SK-N-SH (cell line): ENCODE data around the gene RPS26. TPM values are rescaled to one million over a fixed set of nuclear protein-coding genes. Genes with fewer than 3 reads are reported as not detected.

Source experiments
- CTCF ChIA-PET: fragments of 300-600, 350-600 bp; formaldehyde crosslinking; extraction: SDS; loops from one replicate; lab custom pipeline; 2021; lab: Yijun Ruan, JAX
- POLR2A ChIA-PET: fragments of 350-600 bp; sonication (Branson Sonifier 250); formaldehyde crosslinking; extraction: SDS; loops from one replicate; lab custom pipeline; 2020; ENCODE audit warnings: antibody characterized with exemption, inconsistent platforms; lab: Yijun Ruan, JAX
- DNase-seq: peaks from one replicate; pipeline ENCODE4 v3.0.0; 2012
- H2AFZ ChIP-seq: fragments of 200-600 bp; sonication (generic); 2 replicates; pipeline ENCODE4 v1.8.1; 2016; ENCODE audit warnings: antibody characterized with exemption, mild to moderate bottlenecking, low read depth
- H3F3A ChIP-seq: fragments of 200-600 bp; sonication (generic); replicated peaks from 2 replicates; pipeline ENCODE3; 2016; ENCODE audit warnings: antibody characterized with exemption, mild to moderate bottlenecking; ENCODE audit not compliant: insufficient read depth
- H3K27ac ChIP-seq, 2 experiments: fragments of 200-500 bp in 1 of 2; fragments of 200-600 bp in 1 of 2; sonication (Bioruptor generic) in 1 of 2; sonication (generic), shearing (Covaris generic) in 1 of 2; 2 replicates each; pipeline versions ENCODE4 v1.5.1 to v1.6.1; 2014 to 2016; ENCODE audit warnings: low read depth in 2 of 2, inconsistent platforms in 1 of 2, low read length in 1 of 2, mild to moderate bottlenecking in 1 of 2, mixed read lengths in 1 of 2
- H3K27me3 ChIP-seq: fragments of 200-600 bp; sonication (generic), shearing (Covaris generic); 2 replicates; pipeline ENCODE4 v1.6.1; 2016; ENCODE audit warnings: mixed run types; ENCODE audit not compliant: insufficient read depth
- H3K36me3 ChIP-seq, 2 experiments: fragments of 200-500 bp in 1 of 2; fragments of 200-600 bp in 1 of 2; sonication (Bioruptor generic) in 1 of 2; sonication (generic) in 1 of 2; replicated peaks in 1 of 2; 2 replicates each; pipeline versions ENCODE3 to v1.5.1; 2014 to 2016; ENCODE audit warnings: low read length in 1 of 2, mild to moderate bottlenecking in 1 of 2; ENCODE audit not compliant: insufficient read depth in 2 of 2, control insufficient read depth in 1 of 2
- H3K4me1 ChIP-seq, 2 experiments: fragments of 200-500 bp in 1 of 2; fragments of 200-600 bp in 1 of 2; sonication (Bioruptor generic) in 1 of 2; sonication (generic), shearing (Covaris generic) in 1 of 2; 2 replicates each; pipeline versions ENCODE4 v1.5.1 to v1.6.1; 2014 to 2016; ENCODE audit warnings: low read depth in 1 of 2, low read length in 1 of 2, mixed run types in 1 of 2; ENCODE audit not compliant: insufficient read depth in 2 of 2, control insufficient read depth in 1 of 2
- H3K4me2 ChIP-seq: fragments of 200-600 bp; sonication (generic), shearing (Covaris generic); 2 replicates; pipeline ENCODE4 v1.6.1; 2017; ENCODE audit warnings: mixed run types
- H3K4me3 ChIP-seq, 2 experiments: fragments of 200-500 bp in 1 of 2; fragments of 200-600 bp in 1 of 2; sonication (Bioruptor generic) in 1 of 2; sonication (generic), shearing (Covaris generic) in 1 of 2; 2 replicates each; pipeline versions ENCODE4 v1.5.1 to v1.8.1; 2014 to 2016; ENCODE audit warnings: low read depth in 2 of 2, inconsistent platforms in 1 of 2, low read length in 1 of 2, mild to moderate bottlenecking in 1 of 2, mixed read lengths in 1 of 2, moderate library complexity in 1 of 2
- H3K79me2 ChIP-seq: fragments of 200-600 bp; sonication (generic); 2 replicates; pipeline ENCODE4 v1.8.1; 2017; ENCODE audit warnings: mild to moderate bottlenecking; ENCODE audit not compliant: insufficient read depth
- H3K9ac ChIP-seq: fragments of 200-600 bp; sonication (generic); 2 replicates; pipeline ENCODE4 v1.6.1; 2017; ENCODE audit warnings: mixed run types
- H3K9me2 ChIP-seq: fragments of 200-600 bp; sonication (generic); 2 replicates; pipeline ENCODE4 v1.6.1; 2017; ENCODE audit warnings: mixed run types
- H3K9me3 ChIP-seq: fragments of 200-600 bp; sonication (generic); 2 replicates; pipeline ENCODE4 v1.6.1; 2017; ENCODE audit warnings: mixed run types, mild to moderate bottlenecking, moderate library complexity
- H4K20me1 ChIP-seq: fragments of 200-600 bp; sonication (generic); 2 replicates; pipeline ENCODE4 v1.6.1; 2017; ENCODE audit warnings: mild to moderate bottlenecking, mixed run types; ENCODE audit not compliant: insufficient read depth
- CHD2 ChIP-seq: fragments of 150-350 bp; IDR thresholded peaks from 2 replicates; pipeline ENCODE4 v1.6.1; 2018; ENCODE audit warnings: low read length; ENCODE audit not compliant: partially characterized antibody
- CTCF ChIP-seq: fragments of 200-600 bp; sonication (generic); IDR thresholded peaks from 2 replicates; pipeline ENCODE4 v1.6.1; 2017; ENCODE audit warnings: antibody characterized with exemption, mild to moderate bottlenecking, moderate library complexity
- ELF1 ChIP-seq: IDR thresholded peaks from 2 replicates; pipeline ENCODE4 v1.4.0; 2012
- FOXJ3 ChIP-seq: sonication (generic); formaldehyde crosslinking; IDR thresholded peaks from 2 replicates; pipeline ENCODE4 v1.5.1; 2020; ENCODE audit warnings: mild to moderate bottlenecking, missing genetic modification reagents
- IRF3 ChIP-seq: fragments of 150-350 bp; IDR thresholded peaks from 2 replicates; pipeline ENCODE4 v1.6.1; 2016; ENCODE audit warnings: mild to moderate bottlenecking, low read depth, low read length
- MEF2A ChIP-seq: IDR thresholded peaks from 2 replicates; pipeline ENCODE4 v1.4.0; 2012; ENCODE audit warnings: low read depth, borderline replicate concordance
- NFIC ChIP-seq: IDR thresholded peaks from 2 replicates; pipeline ENCODE4 v1.4.0; 2012; ENCODE audit warnings: borderline replicate concordance
- RAD21 ChIP-seq: IDR thresholded peaks from 2 replicates; pipeline ENCODE4 v1.6.1; 2012; ENCODE audit warnings: mild to moderate bottlenecking, low read length
- REST ChIP-seq: IDR thresholded peaks from 2 replicates; pipeline ENCODE4 v1.6.1; 2012; ENCODE audit warnings: mild to moderate bottlenecking, low read depth, low read length, moderate library complexity
- RXRA ChIP-seq: IDR thresholded peaks from 2 replicates; pipeline ENCODE4 v1.4.0; 2012; ENCODE audit warnings: low read depth, mild to moderate bottlenecking, borderline replicate concordance
- SIN3A ChIP-seq: IDR thresholded peaks from 2 replicates; pipeline ENCODE4 v1.6.1; 2012; ENCODE audit warnings: low read depth, mild to moderate bottlenecking, low read length, moderate library complexity, borderline replicate concordance
- WGBS: methylation state at CpG from one replicate; pipeline ENCODE4 v1.1.6; 2017; ENCODE audit warnings: low lambda C conversion rate; 5-methylcytosine and 5-hydroxymethylcytosine counted together
- polyA plus RNA-seq, 3 experiments: library from polyadenylated mRNA; depleted of rRNA; stranded (reverse); fragments of >200 nt; gene quantifications; 2 replicates each; pipeline ENCODE4 v1.2.3, GENCODE V29; 2012

The RPS26 gene
- polyA plus RNA-seq, 1 of the 3 experiments (the other 2 are of a cell fraction): 1,500 TPM

GRCh38 chr12:56040151-56040550, 1.6 kb upstream of the RPS26 start:
- H4K20me1 ChIP-seq: peaks cover 14% of the 10 kb centered on the region
- DNase-seq: no peak
- no peak overlapping the region for H3K9ac ChIP-seq
- ChIA-PET CTCF (interaction anchor here (0.8 to 5.1 kb wide), 9 partner anchors 11 to 302 kb away, joined by 3 to 46 read pairs (median 5); partner anchors contain the start of genes IKZF4, PYM1 and SUOX), POLR2A (interaction anchor here (1.1 to 2.0 kb wide), 3 partner anchors 19 to 78 kb away, joined by 3 to 6 read pairs (median 4); partner anchors contain the start of genes IKZF4 and ZC3H10)
- H3K9me3 ChIP-seq: no peaks in the 10 kb centered on the region
- peaks cover 26 to 29% of the 10 kb centered on the region in 2 experiments for H3K36me3 ChIP-seq
- peaks cover 6 to 10% of the 10 kb centered on the region in 2 experiments for H3K4me1 ChIP-seq
- peaks cover 22% of the 10 kb centered on the region for H3F3A ChIP-seq
- WGBS: 92% methylated on average over 1 of the region's 1 CpG
- no peak overlapping the region for H2AFZ ChIP-seq
- peaks cover 22% of the 10 kb centered on the region for H3K79me2 ChIP-seq
- no peak overlapping the region for H3K27ac ChIP-seq
- H3K9me2 ChIP-seq: no peaks in the 10 kb centered on the region
- TF ChIP-seq MEF2A (no peak), REST (no peak), NFIC (no peak), IRF3 (no peak), CHD2 (no peak), RXRA (no peak), FOXJ3 (CRISPR knock-in tag) (no peak), CTCF (no peak), RAD21 (no peak), ELF1 (no peak), SIN3A (no peak)
- H3K27me3 ChIP-seq: no peaks in the 10 kb centered on the region
- no peak overlapping the region for H3K4me3 ChIP-seq
- no peak overlapping the region for H3K4me2 ChIP-seq
